OCI-LY7 (cell line): ENCODE data around the gene KDELR1. TPM values are rescaled to one million over a fixed set of nuclear protein-coding genes. Genes with fewer than 3 reads are reported as not detected.

Experiments used
- BruUV-seq: library from RNA; stranded (reverse); fragments of 400-500 nt; replicated peaks from 2 replicates; lab custom pipeline; 2021; lab: Mats Ljungman, UMichigan
- CTCF ChIA-PET: fragments of 300-600 bp; sonication (Branson Sonifier 250); formaldehyde crosslinking; loops from one replicate; lab custom pipeline; 2022; ENCODE audit warnings: antibody characterized with exemption; ENCODE audit not compliant: unreplicated experiment; lab: Charles Lee
- POLR2A ChIA-PET: fragments of 300-600 bp; sonication (Branson Sonifier 250); formaldehyde crosslinking; loops from one replicate; lab custom pipeline; 2022; ENCODE audit warnings: antibody characterized with exemption; lab: Charles Lee
- DNase-seq: peaks from one replicate; pipeline ENCODE4 v3.0.0-alpha.2; 2015; ENCODE audit warnings: low spot score
- H2AFZ ChIP-seq: fragments of 200-600 bp; sonication (generic), shearing (Covaris generic); 2 replicates; pipeline ENCODE4 v1.6.1; 2014; ENCODE audit warnings: mild to moderate bottlenecking, antibody characterized with exemption, low read length, moderate library complexity
- H3K27ac ChIP-seq: fragments of 200-600 bp; sonication (generic); 2 replicates; pipeline ENCODE4 v1.5.1; 2014; ENCODE audit warnings: mixed run types, low read depth, mild to moderate bottlenecking, moderate library complexity, low read length, inconsistent platforms; ENCODE audit not compliant: poor library complexity, severe bottlenecking
- H3K36me3 ChIP-seq: fragments of 200-600 bp; sonication (generic); 2 replicates; pipeline ENCODE4 v1.6.1; 2014; ENCODE audit warnings: mild to moderate bottlenecking, antibody characterized with exemption, low read length, moderate library complexity, mixed read lengths; ENCODE audit not compliant: insufficient read depth
- H3K4me1 ChIP-seq: fragments of 200-600 bp; sonication (generic); 2 replicates; pipeline ENCODE4 v1.5.1; 2014; ENCODE audit warnings: mild to moderate bottlenecking, low read length; ENCODE audit not compliant: insufficient read depth, poor library complexity, severe bottlenecking
- H3K4me2 ChIP-seq: fragments of 200-600 bp; sonication (generic); 2 replicates; pipeline ENCODE4 v1.6.1; 2014; ENCODE audit warnings: mild to moderate bottlenecking, low read length
- H3K4me3 ChIP-seq: fragments of 200-600 bp; sonication (generic); 2 replicates; pipeline ENCODE4 v1.5.1; 2014; ENCODE audit warnings: mild to moderate bottlenecking, low read depth, low read length; ENCODE audit not compliant: poor library complexity, severe bottlenecking
- H3K79me2 ChIP-seq: fragments of 200-600 bp; sonication (generic); 2 replicates; pipeline ENCODE4 v1.6.1; 2016; ENCODE audit warnings: low read depth, mild to moderate bottlenecking, low read length, moderate library complexity, mixed read lengths; ENCODE audit not compliant: insufficient read depth
- H3K9me2 ChIP-seq: fragments of 200-600 bp; sonication (generic); 2 replicates; pipeline ENCODE4 v1.6.1; 2016; ENCODE audit warnings: mild to moderate bottlenecking, low read length, mixed read lengths; ENCODE audit not compliant: insufficient read depth
- H3K9me3 ChIP-seq: fragments of 200-600 bp; sonication (generic); 2 replicates; pipeline ENCODE4 v1.6.1; 2014; ENCODE audit warnings: mild to moderate bottlenecking, mixed run types, low read length, mixed read lengths
- H4K20me1 ChIP-seq: fragments of 200-600 bp; sonication (generic); 2 replicates; pipeline ENCODE4 v1.6.1; 2014; ENCODE audit warnings: mild to moderate bottlenecking, antibody characterized with exemption, low read length, moderate library complexity, mixed read lengths; ENCODE audit not compliant: insufficient read depth
- CTCF ChIP-seq: fragments of 200-600 bp; sonication (generic); conservative IDR thresholded peaks from 2 replicates; pipeline ENCODE4 v1.5.1; 2014; ENCODE audit warnings: mild to moderate bottlenecking, antibody characterized with exemption, low read length, moderate library complexity, mixed read lengths
- EZH2phosphoT487 ChIP-seq: fragments of 200-600 bp; sonication (generic); IDR thresholded peaks from 2 replicates; pipeline ENCODE4 v1.6.1; 2018; ENCODE audit warnings: low read depth, borderline replicate concordance, mild to moderate bottlenecking, mixed run types, antibody characterized with exemption, low read length, moderate library complexity, mixed read lengths
- intact Hi-C: fragments of 100-400 bp; cut with micrococcal nuclease; formaldehyde crosslinking; loops from one replicate; pipeline ENCODE4 v1.10.0; 2022; ENCODE audit not compliant: unreplicated experiment
- total RNA-seq, 2 experiments: library from RNA; depleted of rRNA in 1 of 2; stranded (reverse); fragments of >200 nt in 1 of 2; shearing (Covaris generic) in 1 of 2; gene quantifications; 2 replicates each; pipeline ENCODE4 v1.2.3, GENCODE V29; 2014 to 2022

The KDELR1 gene
- total RNA-seq, 2 experiments from 2014 or later: 38.8 to 63.8 TPM

- no peak overlapping the region for H3K4me3 ChIP-seq
- H3K4me2 ChIP-seq: no peak overlapping the region
- POLR2A ChIA-PET: no interaction called here
- no peak for DNase-seq
- no peaks in the 10 kb centered on the region for H4K20me1 ChIP-seq
- intact Hi-C loops: no loop called here
- no peaks in the 10 kb centered on the region for H3K79me2 ChIP-seq
- H3K4me1 ChIP-seq: no peaks in the 10 kb centered on the region
- no TSS peak for BruUV-seq
- H3K36me3 ChIP-seq: no peaks in the 10 kb centered on the region
- no peak overlapping the region for H2AFZ ChIP-seq
- H3K27ac ChIP-seq: no peak overlapping the region
- no peak for TF ChIP-seq EZH2phosphoT487
- no peak for TF ChIP-seq CTCF
- H3K9me2 ChIP-seq: no peaks in the 10 kb centered on the region
- no peaks in the 10 kb centered on the region for H3K9me3 ChIP-seq
- CTCF ChIA-PET: no interaction called here
These were observed 37.7 kb downstream of the KDELR1 start for GRCh38 chr19:48353677-48354076.

GRCh38 chr19:48351341-48351752 is 40.0 kb downstream of the KDELR1 start:
- intact Hi-C loops: no loop called here
- Histone ChIP-seq H3K79me2 (no peaks in the 10 kb centered on the region), H3K4me1 (no peaks in the 10 kb centered on the region), H3K36me3 (no peaks in the 10 kb centered on the region), H3K9me3 (no peaks in the 10 kb centered on the region), H4K20me1 (no peaks in the 10 kb centered on the region), H3K4me2 (no peak overlapping the region), H2AFZ (no peak overlapping the region), H3K27ac (no peak overlapping the region), H3K9me2 (no peaks in the 10 kb centered on the region), H3K4me3 (no peak overlapping the region)
- POLR2A ChIA-PET: no interaction called here
- TF ChIP-seq CTCF (peak; percentile 96), EZH2phosphoT487 (no peak)
- CTCF ChIA-PET: interaction anchor here (0.6 kb wide), 1 partner anchor 39 kb away, joined by 3 read pairs; no protein-coding TSS in a partner anchor
- peak; percentile 69 for DNase-seq
- no TSS peak for BruUV-seq

GRCh38 chr19:48350856-48351255 is 40.5 kb downstream of the KDELR1 start:
- Histone ChIP-seq H4K20me1 (no peaks in the 10 kb centered on the region), H3K9me3 (no peaks in the 10 kb centered on the region), H3K9me2 (no peaks in the 10 kb centered on the region), H3K27ac (no peak overlapping the region), H3K4me3 (no peak overlapping the region), H3K36me3 (no peaks in the 10 kb centered on the region), H3K4me1 (no peaks in the 10 kb centered on the region), H3K79me2 (no peaks in the 10 kb centered on the region), H3K4me2 (no peak overlapping the region), H2AFZ (no peak overlapping the region)
- no TSS peak for BruUV-seq
- intact Hi-C loops: no loop called here
- ChIA-PET CTCF (interaction anchor here (0.6 kb wide), 1 partner anchor 40 kb away, joined by 3 read pairs; no protein-coding TSS in a partner anchor), POLR2A (no interaction called here)
- DNase-seq: no peak
- TF ChIP-seq CTCF (no peak), EZH2phosphoT487 (no peak)
